ENCODE measurements around the gene OR2AE1. TPM values are rescaled to one million over a fixed set of nuclear protein-coding genes. Genes with fewer than 3 reads are reported as not detected.

Gene OR2AE1
- total and polyA plus RNA-seq, 8 donors = 0.13 to 0.94 (median 0.18) TPM; not detected in 5

DNA sequence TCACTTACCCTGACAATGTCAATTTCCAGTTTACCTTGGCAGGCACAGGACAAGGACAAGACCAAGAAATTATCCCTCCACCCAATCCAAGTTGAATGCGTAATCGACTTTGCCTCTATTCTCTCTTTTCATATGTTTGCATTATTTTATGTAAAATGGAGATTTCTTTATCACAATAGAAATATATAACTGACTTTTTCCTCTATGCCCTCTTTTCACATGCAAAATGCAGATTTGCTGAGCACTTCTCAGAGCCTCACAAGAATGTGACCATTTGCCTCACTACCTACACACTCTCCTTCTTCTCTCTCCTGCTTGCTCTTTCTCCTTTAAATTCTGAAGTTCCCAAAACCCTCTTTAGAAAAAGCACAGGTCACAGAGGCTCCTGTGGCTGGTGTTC lies 33.9 kb downstream of the OR2AE1 start:
- ATAC-seq (no peak), DNase-seq (no peak)
- Histone ChIP-seq H3K36me3 (no peaks in the 10 kb centered on the region), H3K4me3 (no peak overlapping the region), H3K9me3 (no peaks in the 10 kb centered on the region), H3K27ac (no peak overlapping the region), H3K4me1 (no peaks in the 10 kb centered on the region), H3K27me3 (no peaks in the 10 kb centered on the region)
- TF ChIP-seq, protein P1, sequence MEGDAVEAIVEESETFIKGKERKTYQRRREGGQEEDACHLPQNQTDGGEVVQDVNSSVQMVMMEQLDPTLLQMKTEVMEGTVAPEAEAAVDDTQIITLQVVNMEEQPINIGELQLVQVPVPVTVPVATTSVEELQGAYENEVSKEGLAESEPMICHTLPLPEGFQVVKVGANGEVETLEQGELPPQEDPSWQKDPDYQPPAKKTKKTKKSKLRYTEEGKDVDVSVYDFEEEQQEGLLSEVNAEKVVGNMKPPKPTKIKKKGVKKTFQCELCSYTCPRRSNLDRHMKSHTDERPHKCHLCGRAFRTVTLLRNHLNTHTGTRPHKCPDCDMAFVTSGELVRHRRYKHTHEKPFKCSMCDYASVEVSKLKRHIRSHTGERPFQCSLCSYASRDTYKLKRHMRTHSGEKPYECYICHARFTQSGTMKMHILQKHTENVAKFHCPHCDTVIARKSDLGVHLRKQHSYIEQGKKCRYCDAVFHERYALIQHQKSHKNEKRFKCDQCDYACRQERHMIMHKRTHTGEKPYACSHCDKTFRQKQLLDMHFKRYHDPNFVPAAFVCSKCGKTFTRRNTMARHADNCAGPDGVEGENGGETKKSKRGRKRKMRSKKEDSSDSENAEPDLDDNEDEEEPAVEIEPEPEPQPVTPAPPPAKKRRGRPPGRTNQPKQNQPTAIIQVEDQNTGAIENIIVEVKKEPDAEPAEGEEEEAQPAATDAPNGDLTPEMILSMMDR (IDR thresholded peaks at IDR 0.05) = no peak
- intact Hi-C loops (cut with DNase I) = no loop called here

DNA sequence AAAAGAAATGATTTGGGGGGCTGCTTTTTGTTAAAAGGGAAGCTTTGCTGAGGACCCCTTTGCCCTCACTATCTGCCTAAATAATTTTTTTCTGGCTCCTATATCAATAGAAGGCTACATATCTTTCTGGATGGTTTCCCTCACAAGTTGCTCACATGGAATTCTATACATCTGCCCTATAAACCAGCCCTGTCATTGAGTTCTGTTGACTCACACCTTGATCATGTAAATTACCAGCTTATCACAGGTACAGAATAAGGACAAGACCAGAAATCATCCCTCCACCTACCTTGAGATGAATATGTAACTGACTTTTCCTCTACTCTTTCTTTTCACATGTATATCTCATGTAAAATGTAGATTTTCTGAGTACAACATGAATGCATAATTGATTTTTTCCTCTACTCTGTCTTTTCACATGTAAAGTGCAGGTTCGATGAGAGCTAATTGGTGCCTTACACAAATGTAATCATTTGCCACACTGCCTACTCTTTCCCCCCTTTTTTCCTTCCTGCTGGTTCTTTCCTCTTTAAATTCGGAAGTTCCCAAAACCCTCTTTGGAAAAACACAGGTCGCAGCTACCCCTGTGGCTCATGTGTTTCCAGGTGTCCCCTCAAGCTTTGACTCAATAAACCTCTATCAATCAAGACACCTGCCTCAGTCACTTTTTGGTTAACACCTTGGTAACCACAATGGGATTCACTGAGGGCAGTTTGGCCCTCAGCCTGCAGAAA lies 36.5 kb downstream of the OR2AE1 start:
- TF ChIP-seq, protein P1 (IDR thresholded peaks at IDR 0.05) = no peak
- Histone ChIP-seq H3K4me3 (no peak overlapping the region), H3K9me3 (no peaks in the 10 kb centered on the region), H3K27ac (no peak overlapping the region), H3K36me3 (no peaks in the 10 kb centered on the region), H3K4me1 (no peaks in the 10 kb centered on the region), H3K27me3 (no peaks in the 10 kb centered on the region)
- DNase-seq (no peak), ATAC-seq (no peak)
- intact Hi-C loops (cut with DNase I) = no loop called here

DNA sequence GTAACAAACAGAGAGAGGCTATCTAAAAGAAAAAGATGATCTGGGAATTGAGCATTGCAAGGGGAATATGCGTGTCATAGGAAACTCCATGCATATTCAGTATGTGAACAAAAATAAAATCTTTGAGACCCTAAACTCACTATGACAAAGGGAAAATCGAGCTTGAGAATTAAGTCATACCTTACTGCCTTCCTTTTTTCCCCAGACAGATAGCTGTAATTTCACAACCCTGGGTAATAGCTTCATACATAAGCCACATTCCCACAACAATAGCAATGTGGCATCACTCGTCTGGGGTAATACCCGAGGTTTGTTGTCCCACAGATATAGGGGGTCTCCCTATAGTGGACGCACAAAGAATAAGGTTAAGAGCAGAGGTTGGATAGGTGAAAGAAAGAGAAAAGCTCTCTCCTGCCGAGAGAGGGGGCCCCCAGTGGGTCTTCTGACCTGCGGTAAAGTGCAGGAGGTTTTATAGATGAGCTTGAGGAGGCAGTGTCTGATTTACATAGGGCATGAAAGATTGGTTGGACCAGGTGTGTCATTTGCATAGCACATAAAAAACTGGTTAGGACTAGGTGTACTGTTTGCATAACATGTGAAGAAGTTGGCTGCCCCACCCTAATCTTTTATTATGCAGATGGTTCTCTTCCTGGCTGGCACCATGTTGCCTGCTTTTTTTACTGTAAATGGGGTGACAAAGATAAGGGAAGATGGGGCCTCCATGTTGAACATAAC lies 37.4 kb downstream of the OR2AE1 start:
- Histone ChIP-seq H3K27ac (no peak overlapping the region), H3K4me1 (no peaks in the 10 kb centered on the region), H3K9me3 (no peaks in the 10 kb centered on the region), H3K27me3 (no peaks in the 10 kb centered on the region), H3K36me3 (no peaks in the 10 kb centered on the region), H3K4me3 (no peak overlapping the region)
- DNase-seq (no peak), ATAC-seq (peak; percentile 77)
- intact Hi-C loops (cut with DNase I) = no loop called here
- TF ChIP-seq, protein P1 (IDR thresholded peaks at IDR 0.05) = no peak

DNA sequence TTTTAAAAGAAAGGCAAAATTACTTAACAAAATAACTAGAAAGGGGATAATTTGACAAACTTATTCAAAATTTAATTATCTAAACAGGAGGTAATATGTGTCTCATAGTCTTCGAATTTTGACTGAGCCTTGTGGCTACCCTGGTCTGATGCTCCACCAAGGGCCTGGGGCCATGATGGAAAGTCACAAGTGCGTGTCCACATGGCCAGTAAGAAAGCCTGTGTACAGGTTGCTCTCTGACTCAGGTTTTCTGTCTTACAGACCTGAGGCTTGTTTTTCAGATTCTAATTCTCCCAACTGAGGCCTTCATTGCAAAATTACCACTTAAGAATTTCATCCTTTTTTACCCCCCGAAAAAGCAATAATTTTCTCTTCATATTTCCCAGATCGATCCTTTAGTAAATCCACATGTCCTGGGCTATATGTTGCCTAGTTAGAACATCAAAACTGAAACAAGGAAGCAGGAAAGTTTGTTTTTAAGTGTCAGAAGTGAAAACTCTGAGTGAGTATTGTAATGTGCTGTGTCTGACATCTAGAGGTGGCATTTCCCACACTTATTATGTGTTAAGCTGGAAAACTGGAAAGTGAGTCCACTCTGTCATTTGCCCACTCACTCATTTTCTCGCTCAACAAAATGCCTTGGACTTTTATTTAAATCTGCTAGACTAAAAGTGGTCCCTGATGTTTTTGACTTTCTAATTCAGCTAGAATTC lies 39.0 kb downstream of the OR2AE1 start:
- H3K9me3 ChIP-seq = no peaks in the 10 kb centered on the region
- TF ChIP-seq, protein P1 (IDR thresholded peaks at IDR 0.05) = peak in 1 of 2 donors; percentile 9
- no peaks in the 10 kb centered on the region for H3K36me3 ChIP-seq
- intact Hi-C loops (cut with DNase I) = no loop called here
- no peak overlapping the region for H3K27ac ChIP-seq
- DNase-seq = peak in 1 of 4 donors; percentile 30
- H3K4me1 ChIP-seq = no peaks in the 10 kb centered on the region
- no peak overlapping the region for H3K4me3 ChIP-seq
- H3K27me3 ChIP-seq = no peaks in the 10 kb centered on the region
- ATAC-seq = peak; percentile 93

DNA sequence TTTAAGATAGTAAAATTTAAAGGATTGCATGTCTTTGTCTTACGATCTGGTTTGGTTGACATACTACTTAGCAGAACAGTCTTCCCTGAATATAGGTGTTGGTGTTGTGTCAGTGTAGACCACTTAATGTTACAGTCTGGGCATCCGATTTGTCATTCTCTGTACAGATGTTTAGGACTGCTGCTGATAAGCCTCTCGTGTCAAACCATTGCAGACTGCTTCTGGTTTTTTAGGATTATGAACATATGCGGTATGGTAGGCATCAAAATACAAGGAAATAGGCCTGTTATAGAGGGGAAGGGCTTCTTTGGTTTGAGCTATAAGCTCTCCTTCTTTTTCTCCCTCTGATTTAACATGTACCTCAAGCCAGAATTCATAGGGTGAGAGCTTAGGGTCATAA lies 41.6 kb downstream of the OR2AE1 start:
- Histone ChIP-seq H3K4me1 (no peaks in the 10 kb centered on the region), H3K36me3 (no peaks in the 10 kb centered on the region), H3K27me3 (no peaks in the 10 kb centered on the region), H3K9me3 (no peaks in the 10 kb centered on the region), H3K4me3 (no peak overlapping the region), H3K27ac (no peak overlapping the region)
- DNase-seq (no peak), ATAC-seq (no peak)
- TF ChIP-seq, protein P1 (IDR thresholded peaks at IDR 0.05) = no peak
- intact Hi-C loops (cut with DNase I) = no loop called here

Data from left lung (tissue), 10 donors.